Measurements from ENCODE around the gene TTC8.
A peak's percentile ranks its signal among the peaks of the same experiment; 100 is the strongest.
"Not testable (repeated sequence)": the region's sequence is repeated elsewhere in the genome, so short reads cannot be mapped to it uniquely, and the experiment has no call there.

TTC8 gene

GRCh38 chr14:88824314-88825077 is at the start of gene TTC8:
TSS of gene TTC8 (plus strand) at chr14:88824651. CDS start at chr14:88824708, 57 bp downstream.
- peaks cover 29% of the 10 kb centered on the region for H3K4me1 ChIP-seq (ENCODE audit: control insufficient read depth, insufficient read depth, low read length)
- H3K9ac ChIP-seq (ENCODE audit: low read length), result peak within 1 kb of the TSS; percentile 90
- H3K27me3 ChIP-seq (replicated peaks; ENCODE audit: control insufficient read depth, insufficient read depth, low read length), result no peaks in the 10 kb centered on the region
- peak; percentile 96 for DNase-seq (ENCODE audit: low read depth)
- no peaks in the 10 kb centered on the region for H3K9me3 ChIP-seq (ENCODE audit: control insufficient read depth, low read length)
- peak within 1 kb of the TSS; percentile 87 for H3K4me3 ChIP-seq (ENCODE audit: low read length)
- no peaks in the 10 kb centered on the region for H3K36me3 ChIP-seq (ENCODE audit: control insufficient read depth, insufficient read depth, low read length, severe bottlenecking)

GRCh38 chr14:88775532-88775931 is 48.9 kb upstream of the TTC8 start:
- Histone ChIP-seq H3K36me3 (ENCODE audit: control insufficient read depth, insufficient read depth, low read length, severe bottlenecking) (no peaks in the 10 kb centered on the region), H3K27me3 (replicated peaks; ENCODE audit: control insufficient read depth, insufficient read depth, low read length) (peaks cover 18% of the 10 kb centered on the region), H3K9ac (ENCODE audit: low read length) (no peak overlapping the region), H3K4me1 (ENCODE audit: control insufficient read depth, insufficient read depth, low read length) (no peaks in the 10 kb centered on the region), H3K4me3 (ENCODE audit: low read length) (no peak overlapping the region), H3K9me3 (ENCODE audit: control insufficient read depth, low read length) (no peaks in the 10 kb centered on the region)
- no peak for DNase-seq (ENCODE audit: low read depth)

GRCh38 chr14:88785911-88786310 is 38.5 kb upstream of the TTC8 start:
- H3K4me3 ChIP-seq (ENCODE audit: low read length), result no peak overlapping the region
- no peaks in the 10 kb centered on the region for H3K4me1 ChIP-seq (ENCODE audit: control insufficient read depth, insufficient read depth, low read length)
- H3K9me3 ChIP-seq (ENCODE audit: control insufficient read depth, low read length), result peaks cover 6% of the 10 kb centered on the region
- H3K36me3 ChIP-seq (ENCODE audit: control insufficient read depth, insufficient read depth, low read length, severe bottlenecking), result no peaks in the 10 kb centered on the region
- no peak for DNase-seq (ENCODE audit: low read depth)
- H3K9ac ChIP-seq (ENCODE audit: low read length), result no peak overlapping the region
- peaks cover 12% of the 10 kb centered on the region for H3K27me3 ChIP-seq (replicated peaks; ENCODE audit: control insufficient read depth, insufficient read depth, low read length)

GRCh38 chr14:88786715-88787114 is 37.7 kb upstream of the TTC8 start:
- Histone ChIP-seq H3K36me3 (ENCODE audit: control insufficient read depth, insufficient read depth, low read length, severe bottlenecking) (no peaks in the 10 kb centered on the region), H3K4me1 (ENCODE audit: control insufficient read depth, insufficient read depth, low read length) (no peaks in the 10 kb centered on the region), H3K4me3 (ENCODE audit: low read length) (no peak overlapping the region), H3K27me3 (replicated peaks; ENCODE audit: control insufficient read depth, insufficient read depth, low read length) (peaks cover 18% of the 10 kb centered on the region), H3K9me3 (ENCODE audit: control insufficient read depth, low read length) (peaks cover 6% of the 10 kb centered on the region), H3K9ac (ENCODE audit: low read length) (no peak overlapping the region)
- DNase-seq (ENCODE audit: low read depth), result no peak

- H3K4me1 ChIP-seq (ENCODE audit: control insufficient read depth, insufficient read depth, low read length); DNase-seq (ENCODE audit: low read depth); H3K36me3 ChIP-seq (ENCODE audit: control insufficient read depth, insufficient read depth, low read length, severe bottlenecking); H3K4me3 ChIP-seq (ENCODE audit: low read length); H3K9me3 ChIP-seq (ENCODE audit: control insufficient read depth, low read length); H3K9ac ChIP-seq (ENCODE audit: low read length): not testable (repeated sequence)
- peaks cover 22% of the 10 kb centered on the region for H3K27me3 ChIP-seq (replicated peaks; ENCODE audit: control insufficient read depth, insufficient read depth, low read length)
Measured at GRCh38 chr14:88789573-88789972, 34.9 kb upstream of the TTC8 start.

- Histone ChIP-seq H3K27me3 (replicated peaks; ENCODE audit: control insufficient read depth, insufficient read depth, low read length) (peaks cover 22% of the 10 kb centered on the region), H3K4me1 (ENCODE audit: control insufficient read depth, insufficient read depth, low read length) (no peaks in the 10 kb centered on the region), H3K4me3 (ENCODE audit: low read length) (no peak overlapping the region), H3K9ac (ENCODE audit: low read length) (no peak overlapping the region), H3K9me3 (ENCODE audit: control insufficient read depth, low read length) (no peaks in the 10 kb centered on the region), H3K36me3 (ENCODE audit: control insufficient read depth, insufficient read depth, low read length, severe bottlenecking) (no peaks in the 10 kb centered on the region)
- DNase-seq (ENCODE audit: low read depth), result no peak
Measured at GRCh38 chr14:88790501-88791251, 33.8 kb upstream of the TTC8 start.

- H3K4me1 ChIP-seq (ENCODE audit: control insufficient read depth, insufficient read depth, low read length), result no peaks in the 10 kb centered on the region
- H3K36me3 ChIP-seq (ENCODE audit: control insufficient read depth, insufficient read depth, low read length, severe bottlenecking), result no peaks in the 10 kb centered on the region
- H3K4me3 ChIP-seq (ENCODE audit: low read length), result no peak overlapping the region
- no peak for DNase-seq (ENCODE audit: low read depth)
- no peaks in the 10 kb centered on the region for H3K9me3 ChIP-seq (ENCODE audit: control insufficient read depth, low read length)
- H3K27me3 ChIP-seq (replicated peaks; ENCODE audit: control insufficient read depth, insufficient read depth, low read length), result peaks cover 22% of the 10 kb centered on the region
- H3K9ac ChIP-seq (ENCODE audit: low read length), result no peak overlapping the region
Measured at GRCh38 chr14:88791252-88791621, 33.2 kb upstream of the TTC8 start.

GRCh38 chr14:88791629-88792472 is 32.6 kb upstream of the TTC8 start:
- no peaks in the 10 kb centered on the region for H3K36me3 ChIP-seq (ENCODE audit: control insufficient read depth, insufficient read depth, low read length, severe bottlenecking)
- no peaks in the 10 kb centered on the region for H3K4me1 ChIP-seq (ENCODE audit: control insufficient read depth, insufficient read depth, low read length)
- no peak overlapping the region for H3K9ac ChIP-seq (ENCODE audit: low read length)
- no peaks in the 10 kb centered on the region for H3K9me3 ChIP-seq (ENCODE audit: control insufficient read depth, low read length)
- peak overlapping the region; percentile 81 for H3K4me3 ChIP-seq (ENCODE audit: low read length)
- peak; percentile 11 for DNase-seq (ENCODE audit: low read depth)
- H3K27me3 ChIP-seq (replicated peaks; ENCODE audit: control insufficient read depth, insufficient read depth, low read length), result peaks cover 22% of the 10 kb centered on the region

- DNase-seq (ENCODE audit: low read depth), result peak; percentile 87
- Histone ChIP-seq H3K9me3 (ENCODE audit: control insufficient read depth, low read length) (no peaks in the 10 kb centered on the region), H3K36me3 (ENCODE audit: control insufficient read depth, insufficient read depth, low read length, severe bottlenecking) (no peaks in the 10 kb centered on the region), H3K9ac (ENCODE audit: low read length) (peak within 1 kb of the TSS; percentile 58), H3K27me3 (replicated peaks; ENCODE audit: control insufficient read depth, insufficient read depth, low read length) (peaks cover 22% of the 10 kb centered on the region), H3K4me3 (ENCODE audit: low read length) (peak within 1 kb of the TSS; percentile 81), H3K4me1 (ENCODE audit: control insufficient read depth, insufficient read depth, low read length) (no peaks in the 10 kb centered on the region)
Measured at GRCh38 chr14:88792473-88793258, 31.8 kb upstream of the TTC8 start, which contains the start of gene EML5. TSS of gene EML5 (minus strand) at chr14:88792953. CDS start at chr14:88792503, 450 bp downstream.

- H3K9ac ChIP-seq (ENCODE audit: low read length), result peak overlapping the region; percentile 58
- no peaks in the 10 kb centered on the region for H3K36me3 ChIP-seq (ENCODE audit: control insufficient read depth, insufficient read depth, low read length, severe bottlenecking)
- peaks cover 22% of the 10 kb centered on the region for H3K27me3 ChIP-seq (replicated peaks; ENCODE audit: control insufficient read depth, insufficient read depth, low read length)
- H3K4me3 ChIP-seq (ENCODE audit: low read length), result peak overlapping the region; percentile 81
- H3K4me1 ChIP-seq (ENCODE audit: control insufficient read depth, insufficient read depth, low read length), result no peaks in the 10 kb centered on the region
- no peak for DNase-seq (ENCODE audit: low read depth)
- H3K9me3 ChIP-seq (ENCODE audit: control insufficient read depth, low read length), result no peaks in the 10 kb centered on the region
Measured at GRCh38 chr14:88793259-88793625, 31.2 kb upstream of the TTC8 start.
